Measurements from ENCODE around the gene KCTD17.

Gene KCTD17

DNA sequence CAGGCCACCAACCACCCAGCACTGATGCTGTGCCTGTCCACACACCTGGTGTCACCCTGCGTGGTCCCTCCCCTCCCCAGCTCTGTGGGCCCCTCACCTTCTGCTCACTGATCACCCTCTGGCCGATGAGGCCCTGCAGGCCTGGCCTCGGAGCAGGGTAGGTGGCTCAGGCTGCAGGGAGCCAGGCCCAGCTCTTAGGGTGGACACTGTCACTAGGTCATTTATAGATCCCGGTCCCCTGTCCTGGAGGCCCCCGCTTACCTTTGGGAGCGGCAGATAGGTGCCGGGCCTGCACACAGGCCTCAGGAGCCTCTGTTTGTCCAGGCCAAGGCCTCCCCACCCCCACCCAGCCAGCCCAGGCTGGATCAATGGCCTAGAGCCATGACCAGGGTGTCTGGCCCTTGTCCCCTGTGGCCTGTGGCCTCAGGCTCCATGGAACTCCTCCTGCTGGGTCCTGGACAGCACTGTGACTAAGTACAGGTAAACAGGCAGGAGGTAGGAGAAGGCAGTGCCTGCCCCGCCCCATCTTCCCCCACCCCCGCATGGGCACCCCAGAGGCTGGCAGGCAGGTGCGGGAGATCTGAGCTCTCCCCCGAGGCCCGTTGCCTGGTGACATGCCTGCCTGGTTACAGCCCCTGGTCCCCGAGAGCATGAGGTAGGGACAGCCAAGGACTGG lies 57.8 kb downstream of the KCTD17 start, which contains the start of gene TMPRSS6:
Gene TMPRSS6, minus strand, starts transcription at position 472 of the 676 bp plus-strand sequence. CDS start 6,296 bp downstream, outside the sequence.
- no peak within 1 kb of the TSS for H3K4me3 ChIP-seq (ENCODE audit: low read depth, low read length)
- TF ChIP-seq, protein P1, sequence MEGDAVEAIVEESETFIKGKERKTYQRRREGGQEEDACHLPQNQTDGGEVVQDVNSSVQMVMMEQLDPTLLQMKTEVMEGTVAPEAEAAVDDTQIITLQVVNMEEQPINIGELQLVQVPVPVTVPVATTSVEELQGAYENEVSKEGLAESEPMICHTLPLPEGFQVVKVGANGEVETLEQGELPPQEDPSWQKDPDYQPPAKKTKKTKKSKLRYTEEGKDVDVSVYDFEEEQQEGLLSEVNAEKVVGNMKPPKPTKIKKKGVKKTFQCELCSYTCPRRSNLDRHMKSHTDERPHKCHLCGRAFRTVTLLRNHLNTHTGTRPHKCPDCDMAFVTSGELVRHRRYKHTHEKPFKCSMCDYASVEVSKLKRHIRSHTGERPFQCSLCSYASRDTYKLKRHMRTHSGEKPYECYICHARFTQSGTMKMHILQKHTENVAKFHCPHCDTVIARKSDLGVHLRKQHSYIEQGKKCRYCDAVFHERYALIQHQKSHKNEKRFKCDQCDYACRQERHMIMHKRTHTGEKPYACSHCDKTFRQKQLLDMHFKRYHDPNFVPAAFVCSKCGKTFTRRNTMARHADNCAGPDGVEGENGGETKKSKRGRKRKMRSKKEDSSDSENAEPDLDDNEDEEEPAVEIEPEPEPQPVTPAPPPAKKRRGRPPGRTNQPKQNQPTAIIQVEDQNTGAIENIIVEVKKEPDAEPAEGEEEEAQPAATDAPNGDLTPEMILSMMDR (IDR thresholded peaks at IDR 0.05; ENCODE audit: low read depth, low read length, missing control alignments) = no peak
- no peak for DNase-seq (ENCODE audit: low read depth)

DNA sequence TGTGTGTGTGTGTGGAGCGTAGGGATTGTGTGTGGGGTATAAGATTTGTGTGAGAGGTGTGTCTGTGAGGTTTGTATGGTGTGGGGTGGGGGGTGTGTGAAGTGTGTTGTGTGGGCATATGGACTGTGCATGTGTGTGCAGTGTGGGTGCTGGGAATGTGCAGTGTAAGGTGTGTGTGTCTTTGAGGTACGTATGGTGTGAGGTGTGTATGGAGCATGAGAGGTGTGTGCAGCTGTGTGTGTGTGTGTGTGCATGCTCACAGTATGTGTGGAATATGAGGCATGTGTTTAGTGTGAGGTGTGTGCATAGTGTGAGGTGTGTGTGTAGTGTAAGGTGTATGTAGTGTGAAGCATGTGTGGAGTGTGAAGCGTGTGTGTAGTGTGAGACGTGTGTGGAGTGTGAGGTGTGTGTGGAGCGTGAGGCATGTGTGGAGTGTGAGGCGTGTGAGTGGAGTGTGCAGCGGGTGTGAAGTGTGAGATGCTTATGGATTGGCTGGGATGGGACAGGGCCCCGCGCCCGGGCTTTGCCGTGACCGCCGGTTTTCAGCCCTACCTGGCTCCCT lies 59.7 kb downstream of the KCTD17 start:
- no peak for DNase-seq (ENCODE audit: low read depth)
- no peak overlapping the region for H3K4me3 ChIP-seq (ENCODE audit: low read depth, low read length)
- TF ChIP-seq, protein P1 (IDR thresholded peaks at IDR 0.05; ENCODE audit: low read depth, low read length, missing control alignments) = no peak

GRCh38 chr22:37112084-37112728 lies 60.7 kb downstream of the KCTD17 start:
- DNase-seq (ENCODE audit: low read depth) = no peak
- TF ChIP-seq, protein P1 (IDR thresholded peaks at IDR 0.05; ENCODE audit: low read depth, low read length, missing control alignments) = no peak
- no peak overlapping the region for H3K4me3 ChIP-seq (ENCODE audit: low read depth, low read length)
